ENCODE results near the gene LARP4B.

The LARP4B gene

GRCh38 chr10:828191-828590 is 103.3 kb downstream of the LARP4B start:
- no peak for DNase-seq (ENCODE audit: low read depth in 2 of 2)

- no peak for DNase-seq (ENCODE audit: low read depth in 2 of 2)
Measured at GRCh38 chr10:824946-825345, 106.6 kb downstream of the LARP4B start.

- no peak for DNase-seq (ENCODE audit: low read depth in 2 of 2)
Measured at GRCh38 chr10:824497-824896, 107.0 kb downstream of the LARP4B start.

- no peak for DNase-seq (ENCODE audit: low read depth in 2 of 2)
Measured at GRCh38 chr10:822661-823367, 108.7 kb downstream of the LARP4B start.

- no peak for DNase-seq (ENCODE audit: low read depth in 2 of 2)
Measured at GRCh38 chr10:822197-822596, 109.3 kb downstream of the LARP4B start.

- no peak for DNase-seq (ENCODE audit: low read depth in 2 of 2)
Measured at GRCh38 chr10:821322-821721, 110.2 kb downstream of the LARP4B start.

GRCh38 chr10:819816-820215 is 111.7 kb downstream of the LARP4B start:
- no peak for DNase-seq (ENCODE audit: low read depth in 2 of 2)

GRCh38 chr10:819326-819725 is 112.2 kb downstream of the LARP4B start:
- DNase-seq (ENCODE audit: low read depth in 2 of 2): no peak

- DNase-seq (ENCODE audit: low read depth in 2 of 2): no peak
Measured at GRCh38 chr10:818526-819220, 112.8 kb downstream of the LARP4B start.

GRCh38 chr10:818010-818409 is 113.5 kb downstream of the LARP4B start:
- DNase-seq (ENCODE audit: low read depth in 2 of 2): no peak

GRCh38 chr10:817371-817770 is 114.1 kb downstream of the LARP4B start:
- DNase-seq (ENCODE audit: low read depth in 2 of 2): no peak

GRCh38 chr10:816958-817357 is 114.5 kb downstream of the LARP4B start:
- no peak for DNase-seq (ENCODE audit: low read depth in 2 of 2)

- DNase-seq (ENCODE audit: low read depth in 2 of 2): no peak
Measured at GRCh38 chr10:816091-816477, 115.4 kb downstream of the LARP4B start.

GRCh38 chr10:815338-816090 is 116.0 kb downstream of the LARP4B start:
- no peak for DNase-seq (ENCODE audit: low read depth in 2 of 2)

- no peak for DNase-seq (ENCODE audit: low read depth in 2 of 2)
Measured at GRCh38 chr10:814536-815302, 116.8 kb downstream of the LARP4B start.

- no peak for DNase-seq (ENCODE audit: low read depth in 2 of 2)
Measured at GRCh38 chr10:813286-813685, 118.2 kb downstream of the LARP4B start.

- DNase-seq (ENCODE audit: low read depth in 2 of 2): no peak
Measured at GRCh38 chr10:812787-813186, 118.7 kb downstream of the LARP4B start.

- no peak for DNase-seq (ENCODE audit: low read depth in 2 of 2)
Measured at GRCh38 chr10:811379-812175, 119.9 kb downstream of the LARP4B start.

- DNase-seq (ENCODE audit: low read depth in 2 of 2): no peak
Measured at GRCh38 chr10:810351-810846, 121.1 kb downstream of the LARP4B start.

- DNase-seq (ENCODE audit: low read depth in 2 of 2): no peak
Measured at GRCh38 chr10:809671-810350, 121.7 kb downstream of the LARP4B start.

Data from stimulated activated CD4-positive, alpha-beta T cell treated with anti-CD3 and anti-CD28 coated beads, Interleukin-15, amount 100 ng/mL, for 48 hours (primary cell).